IMR-90 (cell line): ENCODE data around the gene HFE. TPM values are rescaled to one million over a fixed set of nuclear protein-coding genes. Genes with fewer than 3 reads are reported as not detected.

Source experiments
- ATAC-seq: fragments of 200-7000 bp; cut with Tn5 transposase; 2 replicates; pipeline ENCODE4 v1.9.1; 2020; ENCODE audit warnings: low read depth, mild to moderate bottlenecking, moderate library complexity
- BruUV-seq: library from RNA; stranded (reverse); fragments of 400-500 nt; replicated peaks from 2 replicates; lab custom pipeline; 2021; lab: Mats Ljungman, UMichigan
- CTCF ChIA-PET: fragments of 300-600 bp; formaldehyde crosslinking; extraction: SDS; loops from one replicate; lab custom pipeline; 2021; ENCODE audit warnings: antibody characterized with exemption; lab: Yijun Ruan, JAX
- POLR2A ChIA-PET: fragments of 300-600 bp; sonication (Branson Sonifier 250); formaldehyde crosslinking; loops from one replicate; lab custom pipeline; 2022; ENCODE audit warnings: antibody characterized with exemption; ENCODE audit not compliant: unreplicated experiment; lab: Charles Lee
- DNase-seq: peaks from one replicate; pipeline ENCODE4 v3.0.0; 2013
- H2AFZ ChIP-seq: replicated peaks from 2 replicates; pipeline ENCODE3; 2013; ENCODE audit warnings: low read length, mild to moderate bottlenecking; ENCODE audit not compliant: poor library complexity
- H2AK5ac ChIP-seq: 2 replicates; pipeline ENCODE4 v1.6.1; 2013; ENCODE audit warnings: low read depth, low read length, inconsistent platforms
- H2AK9ac ChIP-seq: replicated peaks from 2 replicates; pipeline ENCODE3; 2013; ENCODE audit warnings: mild to moderate bottlenecking, low read depth, low read length, moderate library complexity; ENCODE audit not compliant: poor library complexity
- H2BK120ac ChIP-seq: 2 replicates; pipeline ENCODE4 v1.6.1; 2013; ENCODE audit warnings: low read depth, low read length, inconsistent platforms
- H2BK15ac ChIP-seq: 3 replicates; pipeline ENCODE4 v1.6.1; 2013; ENCODE audit warnings: low read depth, low read length, inconsistent platforms
- H2BK20ac ChIP-seq: 2 replicates; pipeline ENCODE4 v1.6.1; 2013; ENCODE audit warnings: low read depth, mild to moderate bottlenecking, inconsistent platforms, low read length, moderate library complexity
- H2BK5ac ChIP-seq: 2 replicates; pipeline ENCODE4 v1.6.1; 2013; ENCODE audit warnings: mild to moderate bottlenecking, low read depth, low read length, inconsistent platforms; ENCODE audit not compliant: poor library complexity, severe bottlenecking
- H3K14ac ChIP-seq: replicated peaks from 2 replicates; pipeline ENCODE4 v1.6.1; 2013; ENCODE audit warnings: low read depth, low read length, inconsistent platforms
- H3K18ac ChIP-seq: 2 replicates; pipeline ENCODE4 v1.6.1; 2013; ENCODE audit warnings: low read depth, low read length, control low read depth
- H3K23ac ChIP-seq: 2 replicates; pipeline ENCODE4 v1.6.1; 2013; ENCODE audit warnings: low read depth, low read length, inconsistent platforms
- H3K27ac ChIP-seq: 2 replicates; pipeline ENCODE4 v1.5.1; 2013; ENCODE audit warnings: mild to moderate bottlenecking, control low read depth, low read length; ENCODE audit not compliant: insufficient read depth
- H3K27me3 ChIP-seq: 2 replicates; pipeline ENCODE4 v1.6.1; 2013; ENCODE audit warnings: low read length; ENCODE audit not compliant: control insufficient read depth, insufficient read depth
- H3K36me3 ChIP-seq: 2 replicates; pipeline ENCODE4 v1.6.1; 2013; ENCODE audit warnings: low read length, mixed read lengths; ENCODE audit not compliant: control insufficient read depth, insufficient read depth
- H3K4ac ChIP-seq: 2 replicates; pipeline ENCODE4 v1.6.1; 2013; ENCODE audit warnings: low read depth, low read length, inconsistent platforms
- H3K4me1 ChIP-seq: 2 replicates; pipeline ENCODE4 v1.6.1; 2013; ENCODE audit warnings: low read length, mixed read lengths; ENCODE audit not compliant: control insufficient read depth, insufficient read depth
- H3K4me2 ChIP-seq: 2 replicates; pipeline ENCODE4 v1.6.1; 2013; ENCODE audit warnings: low read depth, mild to moderate bottlenecking, control low read depth, low read length, moderate library complexity
- H3K4me3 ChIP-seq: 2 replicates; pipeline ENCODE4 v1.5.1; 2013; ENCODE audit warnings: low read depth, mild to moderate bottlenecking, control low read depth, low read length, moderate library complexity; ENCODE audit not compliant: insufficient read depth
- H3K56ac ChIP-seq: 2 replicates; pipeline ENCODE4 v1.6.1; 2013; ENCODE audit warnings: low read length, inconsistent platforms; ENCODE audit not compliant: insufficient read depth; ENCODE audit errors: extremely low read depth
- H3K79me1 ChIP-seq, 2 experiments: 2 replicates each; pipeline ENCODE4 v1.6.1; 2013; ENCODE audit warnings: low read length in 2 of 2, inconsistent platforms in 1 of 2, low read depth in 1 of 2
- H3K9ac ChIP-seq: 2 replicates; pipeline ENCODE4 v1.6.1; 2013; ENCODE audit warnings: low read depth, low read length, control low read depth
- H3K9me1 ChIP-seq: 2 replicates; pipeline ENCODE4 v1.6.1; 2013; ENCODE audit warnings: low read length, inconsistent platforms; ENCODE audit not compliant: insufficient read depth
- H3K9me3 ChIP-seq: 2 replicates; pipeline ENCODE4 v1.6.1; 2013; ENCODE audit warnings: low read length; ENCODE audit not compliant: control insufficient read depth, insufficient read depth
- H4K20me1 ChIP-seq: 2 replicates; pipeline ENCODE4 v1.6.1; 2013; ENCODE audit warnings: low read length, inconsistent platforms; ENCODE audit not compliant: insufficient read depth
- H4K5ac ChIP-seq: 2 replicates; pipeline ENCODE4 v1.6.1; 2013; ENCODE audit warnings: mild to moderate bottlenecking, low read depth, low read length, control low read depth
- H4K8ac ChIP-seq, 2 experiments: 2 replicates each; pipeline ENCODE4 v1.6.1; 2013; ENCODE audit warnings: low read depth in 2 of 2, low read length in 2 of 2, control low read depth in 1 of 2, inconsistent platforms in 1 of 2
- H4K91ac ChIP-seq: 2 replicates; pipeline ENCODE4 v1.6.1; 2013; ENCODE audit warnings: low read depth, low read length, inconsistent platforms; ENCODE audit not compliant: insufficient read depth
- BHLHE40 ChIP-seq: fragments of 150-350 bp; IDR thresholded peaks from 2 replicates; pipeline ENCODE4 v1.6.1; 2016; ENCODE audit warnings: mild to moderate bottlenecking, low read depth, low read length
- CEBPB ChIP-seq: IDR thresholded peaks from 2 replicates; pipeline ENCODE4 v1.6.1; 2012; ENCODE audit warnings: low read depth, low read length, improper control_type of control experiment
- FOS ChIP-seq: fragments of 150-350 bp; IDR thresholded peaks from 2 replicates; pipeline ENCODE4 v1.6.1; 2016; ENCODE audit warnings: low read depth, low read length
- MAFK ChIP-seq: IDR thresholded peaks from 2 replicates; pipeline ENCODE4 v1.6.1; 2012; ENCODE audit warnings: low read depth, low read length, improper control_type of control experiment
- MAZ ChIP-seq: IDR thresholded peaks from 2 replicates; pipeline ENCODE4 v1.6.1; 2012; ENCODE audit warnings: low read depth, mild to moderate bottlenecking, low read length, improper control_type of control experiment, moderate library complexity, borderline replicate concordance
- MXI1 ChIP-seq: IDR thresholded peaks from 2 replicates; pipeline ENCODE4 v1.6.1; 2012; ENCODE audit warnings: low read depth, mild to moderate bottlenecking, low read length, moderate library complexity, borderline replicate concordance
- POLR2A ChIP-seq: IDR thresholded peaks from 2 replicates; pipeline ENCODE4 v1.6.1; 2012; ENCODE audit warnings: mild to moderate bottlenecking, low read depth, low read length
- RAD21 ChIP-seq: IDR thresholded peaks from 2 replicates; pipeline ENCODE4 v1.6.1; 2012; ENCODE audit warnings: low read length, improper control_type of control experiment
- RCOR1 ChIP-seq: IDR thresholded peaks from 2 replicates; pipeline ENCODE4 v1.6.1; 2012; ENCODE audit warnings: mild to moderate bottlenecking, low read length, improper control_type of control experiment; ENCODE audit not compliant: insufficient replicate concordance
- RFX5 ChIP-seq: IDR thresholded peaks from 2 replicates; pipeline ENCODE4 v1.8.0; 2012; ENCODE audit warnings: low read depth, mild to moderate bottlenecking, low read length, moderate library complexity
- SMC3 ChIP-seq: fragments of 150-350 bp; IDR thresholded peaks from 2 replicates; pipeline ENCODE4 v1.6.1; 2016; ENCODE audit warnings: low read depth, mild to moderate bottlenecking, antibody characterized with exemption, low read length, moderate library complexity
- WGBS, 2 experiments: methylation state at CpG; one replicate each; pipeline versions ENCODE4 v1.1.5 to v1.1.7; 2013; ENCODE audit warnings: missing lambda C conversion rate in 2 of 2; ENCODE audit not compliant: insufficient read length in 1 of 2; ENCODE audit errors: extremely low coverage in 2 of 2; 5-methylcytosine and 5-hydroxymethylcytosine counted together
- dilution Hi-C: fragments of 300-500 bp; cut with HindIII; formaldehyde crosslinking; loops from one replicate; pipeline ENCODE4 v1.14.3; 2018; ENCODE audit warnings: low sequenced_read_pairs; ENCODE audit not compliant: unreplicated experiment
- in situ Hi-C: fragments of 300-500 bp; cut with MboI; formaldehyde crosslinking; loops from 3 replicates; pipeline ENCODE4 v1.14.3; 2019; ENCODE audit warnings: low sequenced_read_pairs, inconsistent platforms, mixed read lengths
- intact Hi-C: fragments of 100-400 bp; cut with micrococcal nuclease; formaldehyde crosslinking; loops from 2 replicates; pipeline ENCODE4 v1.10.0; 2022
- polyA plus RNA-seq, 3 experiments: library from polyadenylated mRNA; depleted of rRNA; stranded (reverse); fragments of >200 nt; gene quantifications; 2 replicates each; pipeline ENCODE4 v1.2.3, GENCODE V29; 2012; ENCODE audit warnings: low replicate concordance in 1 of 3
- total RNA-seq: library from RNA; depleted of rRNA; stranded (reverse); fragments of >200 nt; gene quantifications from 2 replicates; pipeline ENCODE4 v1.2.3, GENCODE V29; 2012
- TF ChIP-seq, protein P1 (sequence below): fragments of 150-350 bp; IDR thresholded peaks from 2 replicates; pipeline ENCODE4 v1.6.1; 2016; ENCODE audit warnings: low read depth, mild to moderate bottlenecking, low read length, moderate library complexity, borderline replicate concordance

The HFE gene
- total and polyA plus RNA-seq, 2 of the 4 experiments (the other 2 are of a cell fraction), result 14.9 to 15.7 TPM

GRCh38 chr6:26053992-26054780, 33.0 kb upstream of the HFE start (continued):
- TF ChIP-seq MAZ (no peak), FOS (no peak)

- intact Hi-C loops (loop anchor here (1.0 to 2.0 kb wide), 2 partner anchors 22 to 68 kb away; a partner anchor contains a TSS), in situ Hi-C loops (no loop called here)
- peak; percentile 52; the same call in 1 of the 2 replicates for TF ChIP-seq MXI1
- peak; percentile 21 for TF ChIP-seq FOS
- 0 out of 2 replicates have a peak, but pooled peaks have one; percentile 31 for TF ChIP-seq BHLHE40
- TF ChIP-seq MAZ, result no peak
- TF ChIP-seq MAFK, result no peak; the same call in 1 of the 2 replicates
- TF ChIP-seq SMC3, result no peak
- TF ChIP-seq POLR2A, result peak; percentile 92
- TF ChIP-seq, protein P1, sequence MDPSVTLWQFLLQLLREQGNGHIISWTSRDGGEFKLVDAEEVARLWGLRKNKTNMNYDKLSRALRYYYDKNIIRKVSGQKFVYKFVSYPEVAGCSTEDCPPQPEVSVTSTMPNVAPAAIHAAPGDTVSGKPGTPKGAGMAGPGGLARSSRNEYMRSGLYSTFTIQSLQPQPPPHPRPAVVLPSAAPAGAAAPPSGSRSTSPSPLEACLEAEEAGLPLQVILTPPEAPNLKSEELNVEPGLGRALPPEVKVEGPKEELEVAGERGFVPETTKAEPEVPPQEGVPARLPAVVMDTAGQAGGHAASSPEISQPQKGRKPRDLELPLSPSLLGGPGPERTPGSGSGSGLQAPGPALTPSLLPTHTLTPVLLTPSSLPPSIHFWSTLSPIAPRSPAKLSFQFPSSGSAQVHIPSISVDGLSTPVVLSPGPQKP, result no peak
- TF ChIP-seq RFX5, result no peak
- no peak for TF ChIP-seq RCOR1
- peak; percentile 28; the same call in 1 of the 2 replicates for TF ChIP-seq CEBPB
- TF ChIP-seq RAD21, result peak; percentile 26; the same call in 1 of the 2 replicates
These were observed 32.2 kb upstream of the HFE start for GRCh38 chr6:26054781-26055718.

More at GRCh38 chr6:26054781-26055718, 32.2 kb upstream of the HFE start:
- WGBS, 2 experiments, result 0% methylated on average over 5 of the region's 31 CpGs; no CpG with 5 or more reads in 1 of the 2 experiments
- H2BK5ac ChIP-seq, result peak overlapping the region; percentile 98
- H4K91ac ChIP-seq, result peak overlapping the region; percentile 84
- H4K5ac ChIP-seq, result peak overlapping the region; percentile 83
- H3K4me2 ChIP-seq, result peak overlapping the region; percentile 92
- H4K20me1 ChIP-seq, result no peaks in the 10 kb centered on the region
- H3K36me3 ChIP-seq, result no peaks in the 10 kb centered on the region
- no peak overlapping the region; the same call in 1 of the 2 replicates for H2AK5ac ChIP-seq
- no TSS peak for BruUV-seq
- peak overlapping the region; percentile 46 for H2AFZ ChIP-seq
- ChIA-PET POLR2A (no interaction called here), CTCF (no interaction called here)
- no peaks in the 10 kb centered on the region for H3K9me3 ChIP-seq
- peak overlapping the region; percentile 91 for H3K56ac ChIP-seq
- peak overlapping the region; percentile 89 for H3K14ac ChIP-seq
- peak overlapping the region; percentile 84 for H2BK20ac ChIP-seq
- peak overlapping the region; percentile 77 for H3K4me3 ChIP-seq
- H3K4ac ChIP-seq, result peak overlapping the region; percentile 91
- H3K9me1 ChIP-seq, result no peaks in the 10 kb centered on the region
- peaks cover 2% of the 10 kb centered on the region; the same call in 1 of the 2 replicates for H3K4me1 ChIP-seq
- H3K9ac ChIP-seq, result peak overlapping the region; percentile 73
- dilution Hi-C loops, result no loop called here
- H2AK9ac ChIP-seq, result peak overlapping the region; percentile 53
- peak overlapping the region; percentile 94 for H2BK120ac ChIP-seq
- peak overlapping the region; percentile 53; the same call in 2 of the 3 replicates for H2BK15ac ChIP-seq
- H3K18ac ChIP-seq, result peak overlapping the region; percentile 82
- DNase-seq (peak; percentile 96), ATAC-seq (peak; percentile 77)
- H3K27ac ChIP-seq, result peak overlapping the region; percentile 86
- peak overlapping the region; percentile 86 for H3K23ac ChIP-seq
- H3K79me1 ChIP-seq, result peaks cover 0 to 3% of the 10 kb centered on the region in 2 experiments; a peak in 1 of 4 replicates
- no peaks in the 10 kb centered on the region for H3K27me3 ChIP-seq
- peak overlapping the region; percentile 36 to 89; a peak in 3 of 4 replicates for H4K8ac ChIP-seq
